ENCODE measurements around the gene C9.
"Not testable (repeated sequence)": the region's sequence is repeated elsewhere in the genome, so short reads cannot be mapped to it uniquely, and the experiment has no call there.

Gene C9

GRCh38 chr5:39334296-39334695, 30.0 kb downstream of the C9 start:
- H3K9me3 ChIP-seq; H3K4me1 ChIP-seq; H3K4me3 ChIP-seq; H3K36me3 ChIP-seq (replicated peaks); DNase-seq (ENCODE audit: low spot score in 2 of 2); H3K27me3 ChIP-seq (ENCODE audit: low read depth); in situ Hi-C loops (cut with MboI; ENCODE audit: low sequenced_read_pairs): not testable (repeated sequence)

GRCh38 chr5:39333104-39333503, 31.2 kb downstream of the C9 start:
- Histone ChIP-seq H3K4me1 (no peaks in the 10 kb centered on the region), H3K9me3 (no peaks in the 10 kb centered on the region), H3K27me3 (ENCODE audit: low read depth) (no peaks in the 10 kb centered on the region), H3K36me3 (replicated peaks) (no peaks in the 10 kb centered on the region), H3K4me3 (no peak overlapping the region)
- DNase-seq (ENCODE audit: low spot score in 2 of 2) = no peak
- in situ Hi-C loops (cut with MboI; ENCODE audit: low sequenced_read_pairs) = no loop called here

- Histone ChIP-seq H3K36me3 (replicated peaks) (no peaks in the 10 kb centered on the region), H3K4me1 (no peaks in the 10 kb centered on the region), H3K9me3 (no peaks in the 10 kb centered on the region), H3K27me3 (ENCODE audit: low read depth) (no peaks in the 10 kb centered on the region), H3K4me3 (no peak overlapping the region)
- in situ Hi-C loops (cut with MboI; ENCODE audit: low sequenced_read_pairs) = no loop called here
- DNase-seq (ENCODE audit: low spot score in 2 of 2) = no peak
Observed at GRCh38 chr5:39331861-39332381, 32.4 kb downstream of the C9 start.

GRCh38 chr5:39328731-39329130, 35.6 kb downstream of the C9 start:
- H3K36me3 ChIP-seq (replicated peaks) = no peaks in the 10 kb centered on the region
- no peak for DNase-seq (ENCODE audit: low spot score in 2 of 2)
- H3K9me3 ChIP-seq = no peaks in the 10 kb centered on the region
- H3K27me3 ChIP-seq (ENCODE audit: low read depth) = no peaks in the 10 kb centered on the region
- in situ Hi-C loops (cut with MboI; ENCODE audit: low sequenced_read_pairs) = no loop called here
- H3K4me3 ChIP-seq = no peak overlapping the region
- H3K4me1 ChIP-seq = no peaks in the 10 kb centered on the region

GRCh38 chr5:39323542-39323941, 40.8 kb downstream of the C9 start:
- DNase-seq (ENCODE audit: low spot score in 2 of 2) = no peak
- H3K27me3 ChIP-seq (ENCODE audit: low read depth) = no peaks in the 10 kb centered on the region

GRCh38 chr5:39319395-39319794, 44.9 kb downstream of the C9 start:
- in situ Hi-C loops (cut with MboI; ENCODE audit: low sequenced_read_pairs) = no loop called here
- no peak for DNase-seq (ENCODE audit: low spot score in 2 of 2)

More at GRCh38 chr5:39323542-39323941, 40.8 kb downstream of the C9 start:
- in situ Hi-C loops (cut with MboI; ENCODE audit: low sequenced_read_pairs) = no loop called here
- no peak overlapping the region for H3K4me3 ChIP-seq
- no peaks in the 10 kb centered on the region for H3K4me1 ChIP-seq
- H3K9me3 ChIP-seq = no peaks in the 10 kb centered on the region
- H3K36me3 ChIP-seq (replicated peaks) = no peaks in the 10 kb centered on the region

GRCh38 chr5:39316464-39316863, 47.8 kb downstream of the C9 start:
- H3K4me3 ChIP-seq; H3K27me3 ChIP-seq (ENCODE audit: low read depth); H3K36me3 ChIP-seq (replicated peaks); H3K9me3 ChIP-seq; H3K4me1 ChIP-seq; DNase-seq (ENCODE audit: low spot score in 2 of 2); in situ Hi-C loops (cut with MboI; ENCODE audit: low sequenced_read_pairs): not testable (repeated sequence)

More at GRCh38 chr5:39319395-39319794, 44.9 kb downstream of the C9 start:
- no peaks in the 10 kb centered on the region for H3K27me3 ChIP-seq (ENCODE audit: low read depth)
- H3K4me3 ChIP-seq = no peak overlapping the region
- H3K4me1 ChIP-seq = no peaks in the 10 kb centered on the region
- no peaks in the 10 kb centered on the region for H3K36me3 ChIP-seq (replicated peaks)
- H3K9me3 ChIP-seq = no peaks in the 10 kb centered on the region

- Histone ChIP-seq H3K4me1 (no peaks in the 10 kb centered on the region), H3K9me3 (no peaks in the 10 kb centered on the region), H3K4me3 (no peak overlapping the region), H3K27me3 (ENCODE audit: low read depth) (no peaks in the 10 kb centered on the region; the same call in 1 of the 2 replicates), H3K36me3 (replicated peaks) (no peaks in the 10 kb centered on the region)
- in situ Hi-C loops (cut with MboI; ENCODE audit: low sequenced_read_pairs) = no loop called here
- DNase-seq (ENCODE audit: low spot score in 2 of 2) = no peak
Observed at GRCh38 chr5:39315995-39316394, 48.3 kb downstream of the C9 start.

- in situ Hi-C loops (cut with MboI; ENCODE audit: low sequenced_read_pairs) = no loop called here
- Histone ChIP-seq H3K27me3 (ENCODE audit: low read depth) (no peaks in the 10 kb centered on the region; the same call in 1 of the 2 replicates), H3K4me1 (no peaks in the 10 kb centered on the region), H3K4me3 (no peak overlapping the region), H3K36me3 (replicated peaks) (no peaks in the 10 kb centered on the region), H3K9me3 (no peaks in the 10 kb centered on the region)
- DNase-seq (ENCODE audit: low spot score in 2 of 2) = no peak
Observed at GRCh38 chr5:39314591-39314990, 49.7 kb downstream of the C9 start.

- in situ Hi-C loops (cut with MboI; ENCODE audit: low sequenced_read_pairs) = no loop called here
- DNase-seq (ENCODE audit: low spot score in 2 of 2) = no peak
Observed at GRCh38 chr5:39309534-39309933, 54.8 kb downstream of the C9 start.

GRCh38 chr5:39302472-39302871, 61.8 kb downstream of the C9 start:
- Histone ChIP-seq H3K4me3 (no peak overlapping the region), H3K27me3 (ENCODE audit: low read depth) (no peaks in the 10 kb centered on the region), H3K9me3 (no peaks in the 10 kb centered on the region), H3K4me1 (no peaks in the 10 kb centered on the region), H3K36me3 (replicated peaks) (no peaks in the 10 kb centered on the region)
- no peak for DNase-seq (ENCODE audit: low spot score in 2 of 2)
- in situ Hi-C loops (cut with MboI; ENCODE audit: low sequenced_read_pairs) = no loop called here

More at GRCh38 chr5:39309534-39309933, 54.8 kb downstream of the C9 start:
- Histone ChIP-seq H3K27me3 (ENCODE audit: low read depth) (no peaks in the 10 kb centered on the region; the same call in 1 of the 2 replicates), H3K4me3 (no peak overlapping the region), H3K4me1 (no peaks in the 10 kb centered on the region), H3K9me3 (no peaks in the 10 kb centered on the region), H3K36me3 (replicated peaks) (no peaks in the 10 kb centered on the region)

GRCh38 chr5:39301406-39301805, 62.9 kb downstream of the C9 start:
- Histone ChIP-seq H3K4me1 (no peaks in the 10 kb centered on the region), H3K9me3 (no peaks in the 10 kb centered on the region), H3K27me3 (ENCODE audit: low read depth) (no peaks in the 10 kb centered on the region), H3K36me3 (replicated peaks) (no peaks in the 10 kb centered on the region), H3K4me3 (no peak overlapping the region)
- in situ Hi-C loops (cut with MboI; ENCODE audit: low sequenced_read_pairs) = no loop called here
- DNase-seq (ENCODE audit: low spot score in 2 of 2) = no peak

- in situ Hi-C loops (cut with MboI; ENCODE audit: low sequenced_read_pairs) = no loop called here
- H3K4me3 ChIP-seq = no peak overlapping the region
- DNase-seq (ENCODE audit: low spot score in 2 of 2) = no peak
- H3K4me1 ChIP-seq = no peaks in the 10 kb centered on the region
- no peaks in the 10 kb centered on the region for H3K9me3 ChIP-seq
- no peaks in the 10 kb centered on the region for H3K36me3 ChIP-seq (replicated peaks)
- H3K27me3 ChIP-seq (ENCODE audit: low read depth) = no peaks in the 10 kb centered on the region
Observed at GRCh38 chr5:39299962-39300361, 64.3 kb downstream of the C9 start.

GRCh38 chr5:39294736-39295135, 69.6 kb downstream of the C9 start:
- no peaks in the 10 kb centered on the region for H3K9me3 ChIP-seq
- no peak for DNase-seq (ENCODE audit: low spot score in 2 of 2)
- in situ Hi-C loops (cut with MboI; ENCODE audit: low sequenced_read_pairs) = no loop called here

GRCh38 chr5:39284552-39284951, 79.7 kb downstream of the C9 start:
- in situ Hi-C loops (cut with MboI; ENCODE audit: low sequenced_read_pairs) = no loop called here
- DNase-seq (ENCODE audit: low spot score in 2 of 2) = no peak
- no peaks in the 10 kb centered on the region for H3K36me3 ChIP-seq (replicated peaks)
- H3K9me3 ChIP-seq = no peaks in the 10 kb centered on the region
- no peak overlapping the region for H3K4me3 ChIP-seq
- no peaks in the 10 kb centered on the region for H3K27me3 ChIP-seq (ENCODE audit: low read depth)
- no peaks in the 10 kb centered on the region for H3K4me1 ChIP-seq

More at GRCh38 chr5:39294736-39295135, 69.6 kb downstream of the C9 start:
- no peaks in the 10 kb centered on the region; the same call in 1 of the 2 replicates for H3K27me3 ChIP-seq (ENCODE audit: low read depth)
- no peaks in the 10 kb centered on the region for H3K4me1 ChIP-seq
- no peaks in the 10 kb centered on the region for H3K36me3 ChIP-seq (replicated peaks)
- H3K4me3 ChIP-seq = no peak overlapping the region

Measured in HAP-1 (cell line).